Esophagus squamous epithelium (tissue), 5 donors: ENCODE measurements around the gene FUT7. TPM values are rescaled to one million over a fixed set of nuclear protein-coding genes. Genes with fewer than 3 reads are reported as not detected.

ENCODE experiments used
- DNase-seq: peaks from one replicate; lab custom pipeline; 2025; lab: John Stamatoyannopoulos, UW
- H3K27ac ChIP-seq, 4 donors: fragments of 200-600 bp; sonication (generic); one replicate each; pipeline ENCODE4 v1.5.1; 2016 to 2019; ENCODE audit warnings: mild to moderate bottlenecking in 1 of 4
- H3K27me3 ChIP-seq, 4 donors: fragments of 200-600 bp; sonication (generic); 1 replicate in 3 of 4; 2 replicates in 1 of 4; pipeline versions ENCODE4 v1.5.1 to v1.6.0; 2017 to 2021; ENCODE audit warnings: antibody characterized with exemption in 1 of 4
- H3K36me3 ChIP-seq, 3 donors: fragments of 200-600 bp; sonication (generic); one replicate each; pipeline ENCODE4 v1.5.1; 2016 to 2019
- H3K4me1 ChIP-seq, 3 donors: fragments of 200-600 bp; sonication (generic); one replicate each; pipeline ENCODE4 v1.5.1; 2017 to 2019
- H3K4me3 ChIP-seq, 4 donors: fragments of 200-600 bp; sonication (generic); 1 replicate in 3 of 4; 2 replicates in 1 of 4; pipeline ENCODE4 v1.5.1; 2016 to 2019; ENCODE audit warnings: mild to moderate bottlenecking in 2 of 4, moderate library complexity in 1 of 4
- H3K9me3 ChIP-seq, 3 donors: fragments of 200-600 bp; sonication (generic); one replicate each; pipeline ENCODE4 v1.5.1; 2016 to 2019
- POLR2A ChIP-seq, 4 donors: fragments of 450-650 bp; IDR thresholded peaks; one replicate each; pipeline ENCODE4 v1.6.1; 2017; ENCODE audit warnings: antibody characterized with exemption in 4 of 4, mild to moderate bottlenecking in 4 of 4, moderate library complexity in 3 of 4
- WGBS, 2 donors: methylation state at CpG; one replicate each; pipeline ENCODE4 v1.1.5; 2018; 5-methylcytosine and 5-hydroxymethylcytosine counted together
- intact Hi-C: fragments of 100-400 bp; cut with DNase I; formaldehyde crosslinking; loops from one replicate; pipeline ENCODE4 v1.15.0; 2022
- total RNA-seq, 4 donors: library from RNA; depleted of rRNA; stranded (reverse); fragments of >200 nt; gene quantifications; one replicate each; pipeline ENCODE4 v1.1.0, GENCODE V29; 2016
- TF ChIP-seq, protein P1 (sequence below), 6 experiments: fragments of 450-650 bp in 4 of 6; fragments of 200-600 bp in 2 of 6; sonication (generic) in 2 of 6; IDR thresholded peaks; one replicate each; pipeline ENCODE4 v1.5.1; 2016 to 2019; ENCODE audit warnings: antibody characterized with exemption in 6 of 6, mild to moderate bottlenecking in 4 of 6, moderate library complexity in 4 of 6
- donor health status: DM: yes; HTN: yes; CAD: no.

The FUT7 gene
- total RNA-seq, 4 donors from 2014 or later: 0.13 to 0.38 (median 0.21) TPM; not detected in 1

DNA sequence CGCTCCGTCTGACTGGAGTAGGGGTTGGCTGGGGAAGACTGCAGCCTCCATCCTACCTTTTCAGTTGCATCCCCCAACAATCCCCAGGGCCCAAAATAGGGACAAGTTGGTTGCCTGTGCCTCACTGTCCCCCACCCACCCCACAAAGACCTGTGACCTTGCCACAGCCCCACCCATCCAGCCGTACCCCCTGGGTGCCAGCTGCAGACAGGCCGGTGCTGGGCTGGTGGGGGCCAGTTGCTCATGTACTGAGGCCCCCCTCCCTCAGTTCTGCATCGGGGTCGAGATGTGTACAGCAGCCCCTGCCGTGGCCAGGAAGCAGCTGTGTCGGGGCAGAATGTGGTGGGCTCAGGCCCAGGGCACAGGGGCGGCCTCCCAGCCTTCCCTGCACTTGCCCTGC lies 48.7 kb downstream of the FUT7 start:
- Histone ChIP-seq H3K4me1 (peaks cover 0 to 31% (median 0%) of the 10 kb centered on the region in 3 donors), H3K4me3 (no peak overlapping the region), H3K36me3 (no peaks in the 10 kb centered on the region), H3K27ac (no peak overlapping the region), H3K27me3 (peaks cover 3 to 61% (median 17%) of the 10 kb centered on the region in 4 donors), H3K9me3 (no peaks in the 10 kb centered on the region)
- 86% methylated on average over 1 of the region's 9 CpGs; no CpG with 5 or more reads in 1 of the 2 donors for WGBS, 2 donors
- intact Hi-C loops: no loop called here
- no peak for TF ChIP-seq POLR2A (IDR thresholded peaks at IDR 0.05)
- TF ChIP-seq, protein P1, sequence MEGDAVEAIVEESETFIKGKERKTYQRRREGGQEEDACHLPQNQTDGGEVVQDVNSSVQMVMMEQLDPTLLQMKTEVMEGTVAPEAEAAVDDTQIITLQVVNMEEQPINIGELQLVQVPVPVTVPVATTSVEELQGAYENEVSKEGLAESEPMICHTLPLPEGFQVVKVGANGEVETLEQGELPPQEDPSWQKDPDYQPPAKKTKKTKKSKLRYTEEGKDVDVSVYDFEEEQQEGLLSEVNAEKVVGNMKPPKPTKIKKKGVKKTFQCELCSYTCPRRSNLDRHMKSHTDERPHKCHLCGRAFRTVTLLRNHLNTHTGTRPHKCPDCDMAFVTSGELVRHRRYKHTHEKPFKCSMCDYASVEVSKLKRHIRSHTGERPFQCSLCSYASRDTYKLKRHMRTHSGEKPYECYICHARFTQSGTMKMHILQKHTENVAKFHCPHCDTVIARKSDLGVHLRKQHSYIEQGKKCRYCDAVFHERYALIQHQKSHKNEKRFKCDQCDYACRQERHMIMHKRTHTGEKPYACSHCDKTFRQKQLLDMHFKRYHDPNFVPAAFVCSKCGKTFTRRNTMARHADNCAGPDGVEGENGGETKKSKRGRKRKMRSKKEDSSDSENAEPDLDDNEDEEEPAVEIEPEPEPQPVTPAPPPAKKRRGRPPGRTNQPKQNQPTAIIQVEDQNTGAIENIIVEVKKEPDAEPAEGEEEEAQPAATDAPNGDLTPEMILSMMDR (IDR thresholded peaks at IDR 0.05): no peak
- DNase-seq: no peak

DNA sequence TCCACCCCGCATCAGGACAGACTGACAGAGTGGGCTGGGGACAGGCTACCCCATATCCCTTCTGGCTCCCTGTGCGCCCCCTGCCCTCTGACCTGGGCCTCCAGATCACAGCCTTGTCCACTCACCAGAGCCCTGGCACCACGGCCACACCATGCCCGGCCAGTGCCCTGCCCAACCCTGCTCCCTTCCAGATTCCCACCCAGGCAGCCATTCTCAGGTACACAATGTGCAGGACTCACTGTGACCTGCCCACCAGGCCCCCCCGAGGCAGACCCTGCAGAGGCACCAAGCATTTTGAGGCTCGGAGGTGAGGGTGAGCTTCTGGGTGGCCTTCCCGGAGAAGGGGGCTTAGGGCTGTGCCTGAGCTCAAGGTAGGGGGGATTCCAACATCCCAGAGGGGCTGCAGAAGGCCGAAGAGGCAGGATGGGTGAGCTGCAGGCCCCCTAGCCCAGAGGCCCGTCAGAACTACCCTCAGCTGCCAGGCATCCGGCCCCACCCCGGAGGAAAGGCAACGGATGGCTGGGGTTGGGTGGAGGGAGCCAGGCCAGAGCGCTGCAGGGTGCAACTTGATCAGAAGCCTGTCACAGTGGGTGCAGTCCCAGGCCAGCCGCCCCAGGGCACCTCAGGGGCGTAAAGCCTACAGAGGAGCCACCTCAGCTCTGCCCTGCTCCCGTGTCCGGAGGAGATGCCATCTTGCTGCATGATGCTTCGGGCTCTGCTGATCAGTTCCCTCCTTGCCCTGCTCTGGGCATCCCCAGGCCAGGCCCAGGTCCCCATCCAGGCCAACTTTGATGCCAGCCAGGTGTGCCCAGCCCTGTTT lies 49.4 kb downstream of the FUT7 start, which contains the start of gene LCNL1:
LCNL1 (plus strand) TSS at position 762 of the 820 bp plus-strand sequence. CDS start 594 bp downstream, outside the sequence.
- no peak for TF ChIP-seq POLR2A (IDR thresholded peaks at IDR 0.05)
- TF ChIP-seq, protein P1 (IDR thresholded peaks at IDR 0.05): no peak
- H3K27ac ChIP-seq: peak within 1 kb of the TSS in 2 of 4 donors; percentile 65 to 71
- no peaks in the 10 kb centered on the region for H3K9me3 ChIP-seq
- no peak for DNase-seq
- no peaks in the 10 kb centered on the region for H3K36me3 ChIP-seq
- 63 to 100% methylated on average over 1 to 8 of the region's 18 CpGs for WGBS, 2 donors
- intact Hi-C loops: no loop called here
- no peak within 1 kb of the TSS for H3K4me3 ChIP-seq
- peaks cover 3 to 61% (median 17%) of the 10 kb centered on the region in 4 donors for H3K27me3 ChIP-seq
- H3K4me1 ChIP-seq: peaks cover 0 to 38% (median 7%) of the 10 kb centered on the region in 3 donors

DNA sequence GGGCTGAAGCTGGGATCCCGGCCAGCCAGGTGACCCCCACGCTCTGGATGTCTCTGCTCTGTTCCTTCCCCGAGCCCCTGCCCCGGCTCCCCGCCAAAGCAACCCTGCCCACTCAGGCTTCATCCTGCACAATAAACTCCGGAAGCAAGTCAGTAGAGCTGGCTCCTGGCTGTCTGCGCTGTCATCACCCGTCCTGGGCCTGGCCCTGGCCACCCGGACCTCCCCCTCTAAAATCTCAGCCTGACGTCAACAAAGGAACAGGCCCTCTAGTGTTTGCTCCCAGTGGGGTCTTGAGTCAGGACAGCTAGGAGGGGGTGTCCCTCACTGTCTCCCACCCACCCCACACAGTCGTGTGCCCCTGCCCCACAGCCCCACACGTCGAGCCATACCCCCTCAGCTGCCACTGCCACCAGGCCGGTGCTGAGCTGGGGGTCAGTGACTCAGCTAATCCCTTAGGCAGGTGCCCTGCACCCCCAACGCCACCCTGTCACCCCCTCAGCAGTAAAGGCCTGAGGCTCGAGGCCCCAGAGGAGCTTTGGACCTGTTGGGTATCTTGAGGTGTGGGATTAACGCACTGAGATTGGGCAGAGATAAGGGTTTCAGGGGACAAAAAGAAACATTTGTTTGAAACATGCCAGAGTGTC lies 50.2 kb downstream of the FUT7 start:
- Histone ChIP-seq H3K36me3 (no peaks in the 10 kb centered on the region), H3K4me1 (peaks cover 0 to 46% (median 11%) of the 10 kb centered on the region in 3 donors), H3K27ac (peak overlapping the region in 2 of 4 donors; percentile 65 to 71), H3K9me3 (no peaks in the 10 kb centered on the region), H3K4me3 (no peak overlapping the region), H3K27me3 (peaks cover 3 to 54% (median 17%) of the 10 kb centered on the region in 4 donors)
- TF ChIP-seq POLR2A (IDR thresholded peaks at IDR 0.05): no peak
- TF ChIP-seq, protein P1 (IDR thresholded peaks at IDR 0.05): no peak
- 62 to 80% methylated on average over 1 to 7 of the region's 17 CpGs for WGBS, 2 donors
- no peak for DNase-seq
- intact Hi-C loops: no loop called here

DNA sequence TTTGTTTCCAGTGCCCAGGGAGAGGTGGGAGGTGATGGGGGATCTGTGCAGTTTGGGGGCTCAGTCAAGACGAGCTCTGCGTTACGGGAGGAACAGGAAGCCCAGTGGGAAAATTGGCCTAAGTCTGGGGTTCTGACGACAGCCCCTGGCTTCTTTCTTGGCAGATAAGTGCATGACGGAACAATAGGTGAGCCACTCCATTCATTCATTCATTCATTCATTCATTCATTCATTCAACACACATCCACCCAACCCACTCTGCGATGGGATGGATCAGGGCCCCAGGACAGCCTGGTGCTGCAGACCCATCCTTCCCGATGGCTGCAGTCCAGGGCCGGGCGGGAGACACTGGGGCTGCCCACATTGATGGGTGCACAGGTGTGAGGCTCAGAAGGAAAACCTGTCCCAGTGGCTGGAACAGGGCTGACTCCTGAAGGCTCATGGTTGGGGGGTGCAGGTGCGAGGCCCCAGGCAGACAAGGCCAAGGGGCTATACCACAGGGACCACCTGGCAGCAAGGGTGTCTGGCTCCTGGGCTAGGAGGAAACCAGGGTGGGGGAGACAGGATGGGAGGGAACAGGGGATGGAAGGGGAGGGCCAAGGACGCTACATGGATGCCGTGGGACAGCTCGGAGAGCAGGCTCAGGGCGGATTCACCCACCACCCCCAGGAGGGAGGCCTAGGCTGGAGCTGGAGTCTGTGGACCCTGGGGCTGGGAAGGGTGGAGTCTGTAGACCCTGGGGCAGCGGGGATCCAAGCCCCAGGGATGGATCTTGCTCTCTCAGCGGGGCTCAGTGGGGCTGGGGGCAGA lies 51.0 kb downstream of the FUT7 start:
- WGBS, 2 donors: 74 to 77% methylated on average over 10 to 16 of the region's 16 CpGs
- peak overlapping the region; percentile 30 to 71 (median 50) for H3K27ac ChIP-seq
- no peak for DNase-seq
- peaks cover 3 to 45% (median 15%) of the 10 kb centered on the region in 4 donors for H3K27me3 ChIP-seq
- no peaks in the 10 kb centered on the region for H3K36me3 ChIP-seq
- no peaks in the 10 kb centered on the region for H3K9me3 ChIP-seq
- no peak for TF ChIP-seq POLR2A (IDR thresholded peaks at IDR 0.05)
- TF ChIP-seq, protein P1 (IDR thresholded peaks at IDR 0.05): no peak
- intact Hi-C loops: no loop called here
- H3K4me3 ChIP-seq: no peak overlapping the region
- peaks cover 0 to 54% (median 13%) of the 10 kb centered on the region in 3 donors for H3K4me1 ChIP-seq

Other genes starting within 250 kb of the FUT7 start
- gene TMEM141, start 240.7 kb downstream of the FUT7 start, total RNA-seq: 100 to 1,000 TPM; 109 to 129 (median 123) TPM
- 1 to 10 TPM in 1 of 4 donors, not detected in 3; 2.1 TPM for gene CCDC183, start 235.8 kb downstream of the FUT7 start, total RNA-seq
- gene RABL6, start 224.1 kb downstream of the FUT7 start, total RNA-seq: 10 to 100 TPM; 54.9 to 70.7 (median 61.5) TPM
- gene AJM1, start 189.6 kb downstream of the FUT7 start, total RNA-seq: 1 to 10 TPM in 2 of 4 donors, under 1 TPM in 2; 0.32 to 2.3 (median 1.0) TPM
- 10 to 100 TPM; 21.9 to 53.2 (median 42.2) TPM for gene PHPT1, start 182.7 kb downstream of the FUT7 start, total RNA-seq
- gene MAMDC4, start 179.7 kb downstream of the FUT7 start, total RNA-seq: 1 to 10 TPM; 1.8 to 2.9 (median 2.7) TPM
- gene EDF1, start 165.8 kb downstream of the FUT7 start, total RNA-seq: 100 to 1,000 TPM; 326 to 456 (median 356) TPM
- gene TRAF2, start 145.6 kb downstream of the FUT7 start, total RNA-seq: 10 to 100 TPM in 3 of 4 donors, 1 to 10 TPM in 1; 8.0 to 20.9 (median 13.2) TPM
- 100 to 1,000 TPM; 146 to 210 (median 163) TPM for gene FBXW5, start 87.3 kb downstream of the FUT7 start, total RNA-seq
- gene C8G, start 86.8 kb downstream of the FUT7 start, total RNA-seq: 1 to 10 TPM in 1 of 4 donors, not detected in 3; 1.6 TPM
- not detected for gene LCN12, start 79.8 kb downstream of the FUT7 start, total RNA-seq
- 100 to 1,000 TPM in 1 of 4 donors, 1 to 10 TPM in 3; 1.7 to 208 (median 4.8) TPM for gene PTGDS, start 54.6 kb downstream of the FUT7 start, total RNA-seq
- gene LCNL1, start 49.1 kb downstream of the FUT7 start, total RNA-seq: under 1 TPM in 1 of 4 donors, not detected in 3; 0.19 TPM
- 10 to 100 TPM; 18.3 to 56.3 (median 49.6) TPM for gene PAXX, start 39.7 kb downstream of the FUT7 start, total RNA-seq
- gene CLIC3, start 35.5 kb downstream of the FUT7 start, total RNA-seq: 100 to 1,000 TPM in 3 of 4 donors, 10 to 100 TPM in 1; 94.8 to 442 (median 200) TPM
- gene ABCA2, start 3.9 kb downstream of the FUT7 start, total RNA-seq: 10 to 100 TPM in 2 of 4 donors, 1 to 10 TPM in 2; 3.5 to 14.7 (median 7.6) TPM
- 10 to 100 TPM; 11.9 to 45.2 (median 20.3) TPM for gene NPDC1, start 14.1 kb upstream of the FUT7 start, total RNA-seq
- gene ENTPD2, start 22.0 kb upstream of the FUT7 start, total RNA-seq: 1 to 10 TPM in 2 of 4 donors, under 1 TPM in 2; 0.47 to 1.3 (median 0.86) TPM
- 10 to 100 TPM in 3 of 4 donors, 1 to 10 TPM in 1; 8.2 to 21.2 (median 14.7) TPM for gene SAPCD2, start 38.5 kb upstream of the FUT7 start, total RNA-seq
- gene UAP1L1, start 45.4 kb upstream of the FUT7 start, total RNA-seq: 1 to 10 TPM; 2.2 to 4.7 (median 3.7) TPM
- 10 to 100 TPM; 25.6 to 50.9 (median 39.4) TPM for gene MAN1B1, start 54.9 kb upstream of the FUT7 start, total RNA-seq
- 100 to 1,000 TPM in 1 of 4 donors, 10 to 100 TPM in 3; 41.1 to 109 (median 62.4) TPM for gene DPP7, start 82.6 kb upstream of the FUT7 start, total RNA-seq
- gene GRIN1, start 107.1 kb upstream of the FUT7 start, total RNA-seq: under 1 TPM in 1 of 4 donors, not detected in 3; 0.38 TPM
- 1 to 10 TPM in 1 of 4 donors, under 1 TPM in 2, not detected in 1; 0.82 to 3.7 (median 0.95) TPM for gene LRRC26, start 138.0 kb upstream of the FUT7 start, total RNA-seq
- not detected for gene TMEM210, start 140.0 kb upstream of the FUT7 start, total RNA-seq
- 10 to 100 TPM; 14.0 to 34.1 (median 25.1) TPM for gene ANAPC2, start 156.5 kb upstream of the FUT7 start, total RNA-seq
- gene SSNA1, start 156.6 kb upstream of the FUT7 start, total RNA-seq: 100 to 1,000 TPM in 2 of 4 donors, 10 to 100 TPM in 2; 67.1 to 124 (median 96.7) TPM
- 10 to 100 TPM; 13.0 to 34.2 (median 15.8) TPM for gene TPRN, start 168.7 kb upstream of the FUT7 start, total RNA-seq
- gene TMEM203, start 173.6 kb upstream of the FUT7 start, total RNA-seq: 10 to 100 TPM; 19.4 to 29.6 (median 25.4) TPM
- 10 to 100 TPM in 1 of 4 donors, 1 to 10 TPM in 3; 5.3 to 11.2 (median 7.7) TPM for gene NDOR1, start 173.6 kb upstream of the FUT7 start, total RNA-seq
- 1 to 10 TPM; 2.3 to 3.2 (median 2.5) TPM for gene RNF208, start 190.2 kb upstream of the FUT7 start, total RNA-seq
- gene CYSRT1, start 193.1 kb upstream of the FUT7 start, total RNA-seq: 100 to 1,000 TPM; 114 to 301 (median 152) TPM
- gene RNF224, start 195.4 kb upstream of the FUT7 start, total RNA-seq: 1 to 10 TPM; 1.2 to 5.2 (median 3.0) TPM
- gene SLC34A3, start 198.8 kb upstream of the FUT7 start, total RNA-seq: 1 to 10 TPM in 1 of 4 donors, under 1 TPM in 2, not detected in 1; 0.11 to 1.7 (median 0.38) TPM
- 100 to 1,000 TPM; 367 to 753 (median 540) TPM for gene TUBB4B, start 209.2 kb upstream of the FUT7 start, total RNA-seq
- not detected for gene STPG3, start 219.2 kb upstream of the FUT7 start, total RNA-seq
- 10 to 100 TPM; 26.1 to 41.4 (median 35.2) TPM for gene NELFB, start 223.2 kb upstream of the FUT7 start, total RNA-seq
- gene TOR4A, start 245.6 kb upstream of the FUT7 start, total RNA-seq: 10 to 100 TPM in 3 of 4 donors, 1 to 10 TPM in 1; 8.8 to 17.5 (median 13.5) TPM